Astrocyte (in vitro differentiated cells and primary cell): ENCODE data around the gene FAM83F.

Experiments used
- CTCF ChIP-seq: IDR thresholded peaks from 2 replicates; pipeline ENCODE4 v1.5.1; 2011; ENCODE audit warnings: low read depth, mild to moderate bottlenecking, inconsistent platforms, low read length, moderate library complexity; ENCODE audit not compliant: insufficient read depth
- EZH2 ChIP-seq: IDR thresholded peaks from 2 replicates; pipeline ENCODE4 v1.6.1; 2012; ENCODE audit warnings: mild to moderate bottlenecking, low read length, inconsistent platforms; ENCODE audit not compliant: insufficient read depth

GRCh38 chr22:39972641-39973040, 22.1 kb upstream of the FAM83F start:
- TF ChIP-seq CTCF (no peak), EZH2 (no peak)
